HG03354 (cell line): ENCODE data around the gene KCNIP4.

Source experiments
- ATAC-seq: cut with Tn5 transposase; IDR thresholded peaks from one replicate; pipeline ENCODE4 v1.9.1; 2021; ENCODE audit warnings: mild to moderate bottlenecking; ENCODE audit not compliant: unreplicated experiment, poor library complexity, severe bottlenecking

Gene KCNIP4

DNA sequence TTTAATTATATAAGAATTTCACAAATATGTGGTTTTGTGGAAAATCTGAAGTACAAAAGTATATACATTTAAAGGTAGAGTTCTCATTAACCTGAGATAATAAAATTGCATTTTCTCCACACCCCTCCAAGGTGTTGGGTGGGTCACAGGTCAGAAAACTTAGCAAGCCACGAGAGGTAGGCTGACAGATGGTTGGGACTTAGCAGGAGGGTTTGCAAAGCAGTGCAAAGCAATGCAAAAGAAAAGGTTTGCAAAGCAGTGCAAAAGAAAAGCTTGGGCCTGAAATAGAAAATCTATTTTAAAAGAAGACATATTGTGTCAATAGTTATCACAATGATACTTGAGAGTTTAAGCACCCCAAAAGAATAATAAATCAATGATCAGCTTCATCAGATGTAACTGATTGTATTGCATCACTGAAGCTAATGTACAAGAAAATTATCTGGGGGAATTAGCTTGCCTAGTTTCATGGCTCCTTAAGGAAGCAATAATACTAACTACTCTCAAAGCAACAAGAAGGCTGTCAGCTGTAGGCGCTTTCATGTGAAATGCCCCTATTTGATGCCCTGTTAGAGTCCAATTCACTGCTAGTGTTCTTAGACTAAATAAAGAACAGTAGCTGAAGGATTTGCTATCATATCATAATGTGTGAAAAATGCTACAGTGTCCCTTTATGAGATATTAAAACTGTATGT lies 319.5 kb downstream of the KCNIP4 start:
- no peak for ATAC-seq

DNA sequence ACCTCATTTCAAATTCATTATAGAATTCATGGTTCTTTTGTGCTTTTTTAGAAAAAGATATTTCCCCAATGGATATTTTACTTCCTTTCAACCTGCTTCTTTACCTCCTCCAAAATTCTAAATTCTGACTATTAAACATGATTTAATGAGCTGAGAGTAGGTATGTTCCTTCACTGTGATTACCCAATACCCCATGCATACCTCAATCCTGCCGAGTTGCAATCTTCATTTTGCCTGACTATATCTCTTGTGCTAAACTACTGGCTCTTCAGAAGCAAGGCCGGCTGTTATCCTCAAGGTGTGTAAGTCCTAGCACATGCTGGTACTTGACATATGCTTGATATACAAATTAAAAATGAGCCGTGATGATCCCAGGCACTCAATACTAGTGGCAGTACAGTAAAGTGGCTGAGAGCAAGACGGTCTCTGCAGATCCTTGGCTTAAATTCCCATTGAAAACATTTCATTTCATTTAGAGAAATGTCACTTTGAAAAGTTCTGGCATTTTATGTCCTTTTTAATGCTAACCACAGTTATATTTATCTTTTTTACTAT lies 320.4 kb downstream of the KCNIP4 start:
- ATAC-seq = no peak

DNA sequence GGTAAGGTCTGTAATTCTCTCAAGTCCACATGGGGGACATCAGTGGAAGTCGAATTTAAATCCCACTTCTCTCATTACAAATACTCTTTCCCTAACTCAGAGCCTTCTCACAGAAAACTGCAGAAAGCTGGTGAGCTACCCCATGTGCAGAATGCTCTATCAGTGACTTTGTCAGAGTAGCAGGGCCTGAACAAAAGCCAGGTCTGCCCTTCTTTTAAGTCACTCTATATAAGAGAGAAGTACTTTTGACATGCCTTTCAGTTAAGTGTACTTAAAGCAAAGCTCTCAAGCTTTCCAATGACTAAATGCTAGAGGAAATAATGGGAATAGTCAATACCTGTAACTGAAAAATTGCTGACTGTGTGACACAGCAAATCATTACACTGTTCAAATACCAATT lies 323.1 kb downstream of the KCNIP4 start:
- no peak for ATAC-seq

DNA sequence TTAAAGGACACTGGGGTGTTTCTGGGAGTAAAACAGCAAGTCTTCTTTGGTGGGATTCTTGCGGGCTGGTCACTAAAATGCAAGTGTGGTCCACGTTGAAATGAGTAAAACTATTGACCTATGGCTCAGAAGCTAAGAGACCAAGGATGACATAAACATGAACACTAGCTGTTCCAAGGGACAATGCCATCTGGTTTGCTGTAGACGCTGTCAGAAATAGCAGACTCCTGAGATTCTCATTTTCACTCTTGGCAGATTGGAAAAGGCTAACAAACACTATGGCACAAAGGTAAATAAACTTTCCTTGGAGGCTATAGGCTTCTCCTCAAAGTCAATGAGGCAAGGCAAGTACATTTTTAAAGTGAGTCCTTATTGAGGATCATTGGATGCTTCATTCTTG lies 343.6 kb downstream of the KCNIP4 start:
- ATAC-seq = no peak

DNA sequence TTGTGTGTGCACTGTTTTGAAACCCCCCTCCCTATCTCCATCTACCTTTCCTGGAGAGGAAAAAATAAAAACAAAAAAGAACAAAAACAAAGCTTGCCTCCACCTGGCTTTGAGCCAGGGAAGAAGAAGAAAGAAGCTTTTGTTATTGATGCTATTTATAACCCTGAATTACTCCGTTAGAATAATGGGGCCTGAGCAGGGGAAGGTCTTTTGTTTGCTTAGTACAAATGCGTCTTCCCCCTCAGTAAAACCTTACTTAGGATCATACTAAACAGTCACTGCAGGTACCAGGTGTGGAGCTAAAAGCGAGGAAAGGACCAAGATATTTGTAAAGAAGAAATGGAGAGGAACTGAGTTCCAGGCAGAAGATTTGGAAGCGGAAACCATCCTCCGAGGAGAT lies 352.1 kb downstream of the KCNIP4 start:
- ATAC-seq = no peak

DNA sequence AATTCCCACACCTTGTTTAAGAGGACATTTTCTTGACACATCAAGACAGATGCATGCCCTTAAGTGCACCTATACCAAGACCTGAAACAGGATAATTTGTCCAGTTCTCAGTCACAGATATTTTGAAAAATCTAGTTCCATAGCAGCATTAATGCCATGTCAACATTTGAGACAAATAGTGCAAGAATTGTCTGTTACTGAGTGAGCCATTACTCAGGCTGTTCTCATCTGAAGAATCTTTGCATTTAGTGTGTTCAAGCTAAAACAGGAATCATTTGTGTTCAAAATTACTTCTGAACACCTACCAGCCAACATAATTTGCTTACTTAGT lies 354.9 kb downstream of the KCNIP4 start:
- no peak for ATAC-seq

DNA sequence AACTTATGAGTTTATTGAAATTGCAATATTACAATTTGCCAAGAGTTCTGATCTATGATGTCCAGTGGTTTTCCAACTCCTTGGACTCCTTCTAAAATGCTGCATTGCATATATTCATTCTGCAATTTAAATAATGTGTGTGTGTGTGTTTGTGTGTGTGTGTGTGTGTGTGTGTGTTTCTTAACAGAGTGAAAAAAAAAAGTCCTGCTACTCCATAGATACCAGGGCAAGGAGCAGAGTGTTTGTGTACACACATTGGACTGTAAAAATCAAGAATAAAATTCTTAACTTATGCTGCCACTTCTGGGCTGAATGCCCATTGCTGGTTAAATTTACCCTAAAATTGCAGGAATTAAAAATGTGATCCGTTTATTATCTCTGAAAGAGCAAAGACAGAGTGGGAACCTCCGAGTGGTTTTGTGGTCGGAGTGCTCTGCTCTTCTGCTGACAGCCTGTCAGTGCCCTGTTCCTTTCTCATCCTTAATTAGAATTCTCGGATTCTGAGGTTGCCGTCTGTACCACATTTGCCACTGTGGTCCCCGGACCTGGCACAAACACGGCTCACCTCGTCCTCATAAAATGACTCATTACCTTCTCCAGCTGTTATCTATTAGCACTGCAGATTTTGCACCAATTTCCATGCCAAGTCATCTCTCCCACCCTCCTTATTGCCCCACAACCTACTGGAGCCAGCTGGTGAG lies 355.5 kb downstream of the KCNIP4 start:
- no peak for ATAC-seq

DNA sequence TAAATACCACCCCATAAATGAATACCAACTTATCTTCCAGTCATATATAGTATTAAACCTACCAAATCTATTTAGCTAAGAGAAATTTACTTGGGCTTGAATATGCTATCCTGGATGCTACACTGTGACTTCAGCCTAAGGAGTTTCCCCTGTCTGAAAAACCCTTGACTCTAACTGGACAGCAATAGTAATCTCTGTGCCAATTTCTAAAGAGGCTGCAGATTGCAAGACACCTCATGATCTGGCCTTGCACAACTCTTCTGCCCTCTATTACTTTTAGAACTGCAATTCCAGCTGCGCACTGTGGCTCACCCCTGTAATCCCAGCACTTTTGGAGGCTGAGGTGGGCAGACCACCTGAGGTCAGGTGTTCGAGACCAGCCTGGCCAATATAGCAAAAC lies 371.5 kb downstream of the KCNIP4 start:
- no peak for ATAC-seq

DNA sequence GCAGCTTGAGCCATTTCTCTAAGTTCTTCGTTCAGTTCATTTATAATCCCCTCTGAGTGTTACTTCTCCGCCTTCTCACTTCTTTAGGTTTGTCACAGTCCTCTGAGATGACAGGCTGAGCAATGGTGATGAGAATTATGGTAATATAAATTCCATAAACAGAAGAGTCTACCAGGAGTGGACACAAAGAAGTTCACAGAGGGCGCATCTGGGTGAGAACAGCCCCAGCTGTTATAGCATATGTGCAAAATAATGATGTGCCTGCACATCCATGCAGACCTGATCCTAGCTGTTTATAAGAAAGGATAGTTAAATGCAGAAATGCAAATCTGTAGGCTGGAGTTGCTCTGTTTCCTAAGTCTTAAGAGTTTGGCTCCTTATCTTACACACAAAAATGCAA lies 377.5 kb downstream of the KCNIP4 start:
- ATAC-seq = no peak

DNA sequence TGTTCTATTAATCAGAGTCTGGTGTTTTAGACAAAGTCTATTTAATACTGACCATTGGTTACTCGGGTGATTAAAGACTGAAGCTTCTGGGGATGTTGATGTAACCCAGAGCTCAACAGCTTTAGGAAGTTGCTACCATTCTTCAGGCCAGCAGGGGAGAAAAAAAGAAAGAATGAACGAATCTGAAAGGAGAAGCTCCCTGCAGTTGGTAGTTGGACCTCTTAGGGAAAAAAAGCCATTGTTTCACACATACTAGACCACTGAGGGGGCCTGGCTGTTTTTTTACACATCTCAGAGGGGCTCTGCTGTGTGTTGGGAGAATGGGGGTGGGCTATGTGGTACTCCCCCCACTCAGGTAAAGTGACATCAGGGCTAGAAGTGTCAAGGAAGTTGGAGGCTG lies 378.9 kb downstream of the KCNIP4 start:
- ATAC-seq = no peak

DNA sequence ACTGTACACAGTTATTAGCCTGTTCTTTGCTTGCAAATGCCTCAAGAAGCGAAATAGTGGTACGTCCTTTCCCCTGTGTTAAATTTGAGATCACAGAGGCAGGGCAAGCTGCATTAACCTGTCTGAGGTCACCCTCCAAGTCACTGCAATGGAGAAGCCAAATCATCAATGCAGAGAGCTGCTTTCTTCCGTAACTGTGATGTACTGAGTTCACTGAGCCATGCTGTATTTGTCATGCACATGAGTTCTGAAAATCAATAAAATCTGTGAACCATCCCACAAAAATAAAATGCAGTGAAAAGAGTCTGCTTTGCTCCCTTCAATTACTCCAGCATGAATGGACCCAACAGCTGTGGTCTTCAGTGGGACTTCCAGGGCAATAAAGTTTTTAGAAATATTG lies 393.5 kb downstream of the KCNIP4 start:
- no peak for ATAC-seq

DNA sequence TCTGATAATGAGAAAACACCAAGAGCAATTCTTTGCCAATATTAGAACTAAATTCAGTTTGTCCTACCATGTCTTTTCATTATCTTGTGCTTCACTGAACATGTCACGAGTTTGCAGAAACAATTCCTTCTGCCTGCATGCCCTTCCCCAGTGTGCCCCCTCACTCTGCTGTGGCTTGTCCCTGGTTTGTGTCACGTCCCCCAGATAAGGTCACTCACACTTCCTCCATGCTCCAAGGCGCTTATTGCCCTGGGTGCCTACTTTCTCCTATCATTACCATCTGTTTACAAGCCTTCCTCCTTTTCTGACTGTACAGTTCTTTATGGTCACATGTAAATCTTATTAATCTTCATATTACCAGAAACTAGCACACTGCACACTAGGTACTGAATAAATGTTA lies 394.1 kb downstream of the KCNIP4 start:
- no peak for ATAC-seq

DNA sequence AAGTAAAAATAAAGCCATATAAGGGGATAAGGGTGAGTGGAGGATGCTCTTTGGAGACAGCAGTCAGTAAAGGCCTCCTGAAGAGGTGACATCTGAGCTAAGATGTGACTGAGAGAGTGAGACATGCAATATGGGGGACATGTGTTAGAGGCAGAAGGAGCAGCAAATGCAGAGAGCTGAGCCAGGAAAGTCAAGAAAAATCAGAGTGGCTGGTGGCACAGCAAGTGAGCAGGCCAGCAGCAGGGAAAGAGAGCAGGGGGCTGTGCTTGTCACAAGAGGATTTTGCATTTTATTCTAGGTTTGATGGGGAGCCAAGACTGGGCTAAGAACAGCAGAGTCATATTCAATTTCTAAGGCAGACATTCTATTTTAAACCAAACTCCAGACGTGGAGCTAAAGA lies 394.5 kb downstream of the KCNIP4 start:
- no peak for ATAC-seq

DNA sequence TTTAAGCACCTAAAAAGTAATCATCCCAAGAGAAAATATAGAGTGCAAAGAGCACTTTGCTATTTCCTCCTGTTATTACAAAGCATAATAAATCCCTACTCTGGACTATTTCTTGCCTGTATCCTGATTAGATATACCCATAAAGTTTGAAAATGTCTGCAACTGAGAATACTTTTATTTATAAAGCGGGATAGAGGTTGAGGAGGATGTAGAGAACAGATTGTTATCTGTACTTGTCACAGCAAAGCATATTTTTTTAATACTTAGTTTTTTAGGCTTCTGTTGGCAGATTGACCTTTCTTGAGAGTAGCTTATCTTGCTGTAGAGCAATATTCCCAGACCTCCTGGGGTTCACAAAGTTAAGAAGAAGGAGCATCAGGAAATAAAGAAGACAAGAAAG lies 396.1 kb downstream of the KCNIP4 start:
- ATAC-seq = no peak

DNA sequence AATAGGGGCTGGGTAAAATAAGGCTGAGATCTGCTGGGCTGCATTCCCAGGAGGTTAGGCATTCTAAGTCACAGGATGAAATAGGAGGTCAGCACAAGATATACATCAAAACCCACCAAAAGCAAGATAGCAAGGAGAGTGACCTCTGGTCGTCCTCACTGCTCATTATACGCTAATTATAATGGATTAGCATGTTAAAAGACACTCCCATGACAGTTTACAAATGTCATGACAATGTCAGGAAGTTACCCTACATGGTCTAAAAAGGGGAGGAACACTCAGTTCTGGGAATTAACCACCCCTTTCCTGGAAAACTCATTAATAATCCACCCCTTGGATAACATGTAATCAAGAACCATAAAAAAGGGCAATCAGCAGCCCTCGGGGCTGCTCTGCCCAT lies 403.6 kb downstream of the KCNIP4 start:
- ATAC-seq = no peak

DNA sequence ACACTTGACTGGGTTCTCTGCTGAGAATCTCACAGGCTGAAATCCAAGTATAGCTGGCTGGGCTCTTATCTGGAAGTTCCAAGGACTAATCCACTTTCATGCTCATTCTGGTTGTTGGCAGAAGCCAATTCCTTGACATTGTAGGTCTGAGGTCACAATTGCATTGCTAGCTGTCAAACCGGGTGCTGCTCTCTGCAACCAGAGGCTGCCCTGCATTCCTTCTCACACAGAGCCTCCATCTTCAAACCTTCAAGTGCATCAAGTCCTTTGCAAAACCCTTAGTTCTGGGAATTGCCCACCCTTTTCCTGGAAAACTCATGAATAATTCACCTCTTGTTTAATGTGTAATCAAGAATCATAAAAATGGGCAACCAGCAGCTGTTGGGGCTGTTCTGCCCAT lies 404.2 kb downstream of the KCNIP4 start:
- ATAC-seq = no peak

DNA sequence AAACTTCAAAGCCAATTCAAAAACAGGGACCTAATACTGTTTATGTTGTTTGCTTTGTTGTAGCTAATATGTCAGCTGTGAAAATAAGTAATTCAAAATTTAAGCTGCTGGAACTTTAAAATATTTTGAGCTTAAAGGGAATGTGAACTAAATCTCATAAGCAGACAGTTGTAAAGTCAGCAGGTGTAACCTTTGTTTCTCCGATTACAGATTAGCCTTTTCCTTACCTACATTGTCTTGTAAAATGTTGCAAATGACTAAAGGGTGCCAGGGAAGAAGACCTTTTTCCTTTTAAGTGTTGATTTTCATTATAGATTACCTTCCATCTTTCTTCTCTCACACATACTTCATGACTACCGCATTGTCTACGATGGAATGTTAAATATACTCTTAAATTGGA lies 405.1 kb downstream of the KCNIP4 start:
- ATAC-seq = no peak

DNA sequence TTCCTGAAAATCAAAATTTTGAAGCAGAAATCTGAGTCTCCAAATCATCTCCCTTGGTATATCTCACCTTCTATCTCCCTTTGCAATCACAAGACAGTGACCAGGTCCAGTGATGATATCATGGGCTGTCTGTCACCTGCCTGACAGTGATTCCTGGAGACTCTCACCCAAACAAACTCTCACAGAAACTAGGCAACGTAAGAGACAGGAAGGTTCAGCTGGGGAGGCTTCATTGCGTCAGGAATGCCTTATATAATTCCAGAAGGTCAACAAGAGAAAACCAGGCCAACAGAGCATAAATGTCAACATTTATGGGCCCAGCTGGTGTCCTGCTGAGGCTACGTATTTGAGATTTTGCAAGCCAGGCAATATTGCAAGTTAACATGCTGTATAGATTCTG lies 412.7 kb downstream of the KCNIP4 start:
- no peak for ATAC-seq

DNA sequence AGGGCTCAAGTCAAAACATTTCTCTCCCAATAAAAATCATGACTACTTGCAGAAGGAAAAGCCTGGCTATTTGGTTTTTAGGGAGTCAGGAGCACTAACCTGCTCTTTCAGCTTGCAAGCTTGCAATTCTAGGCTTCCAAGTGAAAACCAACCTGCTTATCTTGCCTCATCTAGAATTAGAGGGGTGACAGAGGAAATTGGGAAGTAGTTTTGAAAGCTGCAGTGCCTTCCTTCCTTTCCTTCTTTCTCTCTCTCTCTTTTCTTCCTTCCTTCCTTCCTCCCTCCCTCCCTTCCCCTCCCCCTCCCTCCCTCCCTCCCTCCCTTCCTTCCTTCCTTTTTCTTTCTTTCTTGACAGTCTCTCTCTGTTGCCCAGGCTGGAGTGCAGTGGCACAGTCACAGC lies 417.5 kb downstream of the KCNIP4 start:
- ATAC-seq = no peak

DNA sequence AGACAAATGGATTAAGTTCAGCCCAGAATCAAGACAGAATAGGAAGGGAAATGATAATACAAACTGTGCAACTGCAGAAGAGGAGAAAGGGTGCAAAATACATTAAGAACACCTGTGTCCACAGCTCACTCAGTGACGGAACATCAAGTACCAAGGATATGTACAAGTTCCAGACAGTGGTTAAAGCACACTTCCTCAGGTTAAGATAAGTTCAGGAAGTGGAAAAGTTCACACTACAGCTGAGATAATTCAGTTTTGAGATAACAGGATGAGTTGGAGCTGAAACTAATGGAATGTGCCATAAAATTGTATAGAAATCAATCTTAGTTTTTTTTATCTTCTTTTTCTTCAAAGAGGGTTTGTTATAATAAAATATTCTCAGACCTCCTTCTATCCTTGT lies 419.4 kb downstream of the KCNIP4 start:
- ATAC-seq = no peak

DNA sequence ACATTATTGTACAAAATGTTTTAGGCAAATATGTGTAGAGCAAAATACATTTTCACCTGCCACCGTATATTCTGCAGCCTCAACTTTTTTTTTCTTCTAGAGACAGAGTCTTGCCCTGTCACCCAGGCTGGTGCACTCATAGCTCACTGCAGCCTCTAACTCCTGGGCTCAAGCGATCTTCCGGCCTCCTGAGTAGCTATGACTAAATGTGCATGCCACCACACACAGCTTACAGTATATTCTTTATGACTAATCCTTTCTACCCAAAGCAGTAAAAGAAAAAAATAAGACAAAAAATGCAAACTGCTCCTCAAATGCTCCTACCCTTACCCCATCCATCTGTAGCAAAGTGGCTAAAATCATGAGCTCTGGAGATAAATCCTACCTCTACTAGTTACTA lies 426.3 kb downstream of the KCNIP4 start:
- ATAC-seq = no peak
